ENCODE data around the gene GRHL3. TPM values are rescaled to one million over a fixed set of nuclear protein-coding genes. Genes with fewer than 3 reads are reported as not detected.

GRHL3 gene
- total RNA-seq, 2 experiments from 2014 or later, result not detected

DNA sequence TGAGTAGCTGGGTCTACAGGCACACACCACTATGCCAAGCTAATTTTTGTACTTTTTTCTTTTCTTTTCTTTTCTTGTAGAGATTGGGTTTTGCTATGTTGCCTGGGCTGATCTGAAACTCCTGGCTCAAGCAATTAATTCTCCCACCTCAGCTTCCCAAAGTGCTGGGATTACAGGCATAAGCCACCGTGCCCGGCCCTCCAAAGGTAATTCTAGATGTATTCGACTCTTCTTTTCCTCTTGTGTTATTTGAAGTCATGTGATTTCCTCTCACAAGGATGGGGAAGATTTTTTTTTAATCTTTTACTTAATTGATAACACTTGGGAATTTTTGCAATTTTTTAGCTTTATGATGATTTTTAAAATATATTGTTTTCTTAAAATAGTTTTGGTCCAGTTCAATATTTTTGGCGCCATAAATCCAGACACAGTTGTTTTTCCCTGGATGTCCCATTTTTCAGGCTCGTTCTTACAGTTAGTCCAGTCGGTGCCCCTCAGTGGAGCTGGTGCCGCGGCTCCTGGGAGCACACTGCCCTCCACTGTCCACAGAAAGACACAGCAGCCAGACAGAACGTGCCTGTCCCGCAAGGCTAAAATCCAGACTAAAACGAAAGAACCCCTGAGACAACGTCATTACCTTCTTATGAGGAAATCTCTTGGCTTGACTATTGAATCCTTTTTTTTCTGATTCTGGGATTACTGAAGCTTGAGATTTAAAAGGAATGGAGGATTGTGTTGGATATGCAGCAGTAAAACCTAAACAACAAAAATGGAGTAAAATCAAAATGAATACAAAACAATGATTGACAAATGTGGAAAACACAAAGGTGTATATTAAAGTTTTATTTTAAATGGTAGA, 72.0 kb downstream of the GRHL3 start:
- H3K27me3 Mint-ChIP-seq, result no peaks in the 10 kb centered on the region
- H3K27me3 ChIP-seq (ENCODE audit: control insufficient read depth in 1 of 2, insufficient read depth in 2 of 2, low read length in 2 of 2), result no peaks in the 10 kb centered on the region
- CTCF ChIA-PET, result interaction anchor here (0.7 to 4.3 kb wide), 31 partner anchors 9 to 1971 kb away, joined by 3 to 126 read pairs (median 5); partner anchors contain the start of genes NIPAL3 and STPG1
- H3K4me3 ChIP-seq (ENCODE audit: low read length), result peak overlapping the region; percentile 32
- H3K36me3 Mint-ChIP-seq (ENCODE audit: low read depth), result peaks cover 21% of the 10 kb centered on the region
- peak overlapping the region; percentile 63 to 78 for H3K27ac ChIP-seq (ENCODE audit: low read depth in 1 of 2, low read length in 2 of 2)
- peak overlapping the region; percentile 52 for H3K4me3 Mint-ChIP-seq
- DNase-seq, result peak; percentile 49 to 88 (median 61)
- peak; percentile 77 for ATAC-seq (ENCODE audit: poor library complexity)
- H3K9me3 Mint-ChIP-seq, result no peaks in the 10 kb centered on the region
- POLR2A ChIA-PET, result interaction anchor here (0.5 to 4.4 kb wide), 15 partner anchors 20 to 251 kb away, joined by 3 to 68 read pairs (median 5); partner anchors contain the start of gene NIPAL3
- no peaks in the 10 kb centered on the region for H3K36me3 ChIP-seq (ENCODE audit: insufficient read depth, low read length)
- TF ChIP-seq, protein P1, sequence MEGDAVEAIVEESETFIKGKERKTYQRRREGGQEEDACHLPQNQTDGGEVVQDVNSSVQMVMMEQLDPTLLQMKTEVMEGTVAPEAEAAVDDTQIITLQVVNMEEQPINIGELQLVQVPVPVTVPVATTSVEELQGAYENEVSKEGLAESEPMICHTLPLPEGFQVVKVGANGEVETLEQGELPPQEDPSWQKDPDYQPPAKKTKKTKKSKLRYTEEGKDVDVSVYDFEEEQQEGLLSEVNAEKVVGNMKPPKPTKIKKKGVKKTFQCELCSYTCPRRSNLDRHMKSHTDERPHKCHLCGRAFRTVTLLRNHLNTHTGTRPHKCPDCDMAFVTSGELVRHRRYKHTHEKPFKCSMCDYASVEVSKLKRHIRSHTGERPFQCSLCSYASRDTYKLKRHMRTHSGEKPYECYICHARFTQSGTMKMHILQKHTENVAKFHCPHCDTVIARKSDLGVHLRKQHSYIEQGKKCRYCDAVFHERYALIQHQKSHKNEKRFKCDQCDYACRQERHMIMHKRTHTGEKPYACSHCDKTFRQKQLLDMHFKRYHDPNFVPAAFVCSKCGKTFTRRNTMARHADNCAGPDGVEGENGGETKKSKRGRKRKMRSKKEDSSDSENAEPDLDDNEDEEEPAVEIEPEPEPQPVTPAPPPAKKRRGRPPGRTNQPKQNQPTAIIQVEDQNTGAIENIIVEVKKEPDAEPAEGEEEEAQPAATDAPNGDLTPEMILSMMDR (IDR thresholded peaks at IDR 0.05), result peak; percentile 95
- H3K27ac Mint-ChIP-seq, result peak overlapping the region; percentile 85
- H3K9me3 ChIP-seq (ENCODE audit: control insufficient read depth in 1 of 2, insufficient read depth in 1 of 2, low read length in 2 of 2), result no peaks in the 10 kb centered on the region
- peaks cover 34% of the 10 kb centered on the region for H3K4me1 ChIP-seq (ENCODE audit: insufficient read depth, low read length)
- intact Hi-C loops (cut with DNase I, micrococcal nuclease), result loop anchor here (1.0 to 10.0 kb wide), 6 partner anchors 69 to 444 kb away; no protein-coding TSS in a partner anchor
- peaks cover 42% of the 10 kb centered on the region for H3K4me1 Mint-ChIP-seq (ENCODE audit: low read depth)

DNA sequence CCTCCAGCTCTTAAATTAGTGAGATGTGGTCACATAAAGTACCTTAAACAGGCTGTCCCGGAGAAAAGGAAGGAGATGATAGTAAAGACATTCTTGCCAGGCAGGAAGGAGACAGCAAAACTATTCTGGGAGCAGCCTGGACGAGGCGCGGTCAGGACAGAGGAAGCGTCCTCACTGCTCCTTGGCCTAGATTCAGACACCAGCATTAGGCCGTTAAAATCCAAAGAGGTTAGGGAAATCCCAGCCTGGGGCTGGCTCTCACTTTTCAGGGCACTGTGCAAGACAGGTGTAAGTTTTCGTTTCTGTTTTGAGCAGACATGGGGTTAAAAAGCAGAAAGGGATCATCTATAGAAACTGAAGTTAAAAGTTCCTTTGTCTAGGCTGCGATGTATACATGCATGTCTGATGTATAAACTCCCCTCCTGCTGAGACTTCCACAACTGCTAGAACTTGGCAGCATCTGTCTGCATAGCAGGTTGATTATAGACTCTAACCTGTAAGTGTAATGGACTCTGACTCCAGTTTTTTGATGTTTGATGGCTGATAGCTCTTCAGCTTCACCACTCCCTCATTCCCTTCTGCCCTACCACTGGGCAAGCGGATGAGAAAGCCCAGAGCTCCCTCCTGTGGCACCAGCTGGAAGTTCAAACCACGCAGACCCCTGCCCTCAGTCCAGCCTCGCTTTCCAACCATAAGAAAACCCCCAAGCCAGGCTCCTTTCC, 72.9 kb downstream of the GRHL3 start:
- H3K9me3 ChIP-seq (ENCODE audit: control insufficient read depth in 1 of 2, insufficient read depth in 1 of 2, low read length in 2 of 2), result no peaks in the 10 kb centered on the region
- ATAC-seq (ENCODE audit: poor library complexity), result peak; percentile 79
- Mint-ChIP-seq H3K4me1 (ENCODE audit: low read depth) (peaks cover 42% of the 10 kb centered on the region), H3K4me3 (peak overlapping the region; percentile 52), H3K27ac (peak overlapping the region; percentile 85), H3K9me3 (no peaks in the 10 kb centered on the region), H3K27me3 (no peaks in the 10 kb centered on the region), H3K36me3 (ENCODE audit: low read depth) (peaks cover 14% of the 10 kb centered on the region)
- H3K4me3 ChIP-seq (ENCODE audit: low read length), result peak overlapping the region; percentile 32
- peaks cover 29% of the 10 kb centered on the region for H3K4me1 ChIP-seq (ENCODE audit: insufficient read depth, low read length)
- intact Hi-C loops (cut with DNase I, micrococcal nuclease), result loop anchor here (1.0 to 10.0 kb wide), 8 partner anchors 70 to 443 kb away; no protein-coding TSS in a partner anchor
- no peaks in the 10 kb centered on the region for H3K36me3 ChIP-seq (ENCODE audit: insufficient read depth, low read length)
- ChIA-PET POLR2A (interaction anchor here (0.8 to 4.4 kb wide), 18 partner anchors 15 to 250 kb away, joined by 3 to 68 read pairs (median 4); partner anchors contain the start of genes NIPAL3 and STPG1), CTCF (interaction anchor here (0.7 to 4.3 kb wide), 29 partner anchors 8 to 1970 kb away, joined by 3 to 126 read pairs (median 5); partner anchors contain the start of genes NIPAL3 and STPG1)
- H3K27ac ChIP-seq (ENCODE audit: low read depth in 1 of 2, low read length in 2 of 2), result peak overlapping the region; percentile 63 to 78
- peak; percentile 44 to 84 (median 55) for DNase-seq
- no peaks in the 10 kb centered on the region for H3K27me3 ChIP-seq (ENCODE audit: control insufficient read depth in 1 of 2, insufficient read depth in 2 of 2, low read length in 2 of 2)
- TF ChIP-seq, protein P1 (IDR thresholded peaks at IDR 0.05), result peak; percentile 75

DNA sequence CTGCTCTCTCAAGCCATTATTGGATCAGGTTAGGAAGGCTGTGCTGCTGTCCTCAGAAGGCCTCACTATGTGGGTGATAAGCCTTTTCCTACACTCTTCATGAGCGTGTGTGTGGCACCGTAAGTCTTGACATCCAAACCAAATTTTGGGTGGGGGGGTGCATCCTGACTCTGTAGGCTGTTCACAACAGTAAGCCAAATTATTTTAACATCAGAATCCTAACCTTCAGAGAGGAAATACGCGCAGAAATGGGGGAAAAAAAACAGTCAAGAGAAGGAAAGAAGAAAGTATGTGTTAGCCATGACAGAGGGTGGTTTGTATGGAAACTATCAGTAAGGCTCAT, 73.4 kb downstream of the GRHL3 start:
- DNase-seq (no peak), ATAC-seq (ENCODE audit: poor library complexity) (no peak)
- intact Hi-C loops (cut with DNase I, micrococcal nuclease), result loop anchor here (1.0 to 10.0 kb wide), 7 partner anchors 70 to 442 kb away; no protein-coding TSS in a partner anchor
- Mint-ChIP-seq H3K9me3 (no peaks in the 10 kb centered on the region), H3K27ac (peak overlapping the region; percentile 85), H3K36me3 (ENCODE audit: low read depth) (peaks cover 12% of the 10 kb centered on the region), H3K4me3 (peak overlapping the region; percentile 52), H3K27me3 (no peaks in the 10 kb centered on the region), H3K4me1 (ENCODE audit: low read depth) (peaks cover 42% of the 10 kb centered on the region)
- Histone ChIP-seq H3K36me3 (ENCODE audit: insufficient read depth, low read length) (no peaks in the 10 kb centered on the region), H3K4me3 (ENCODE audit: low read length) (no peak overlapping the region), H3K27ac (ENCODE audit: low read depth in 1 of 2, low read length in 2 of 2) (peak overlapping the region; percentile 35 to 63), H3K9me3 (ENCODE audit: control insufficient read depth in 1 of 2, insufficient read depth in 1 of 2, low read length in 2 of 2) (no peaks in the 10 kb centered on the region), H3K27me3 (ENCODE audit: control insufficient read depth in 1 of 2, insufficient read depth in 2 of 2, low read length in 2 of 2) (no peaks in the 10 kb centered on the region), H3K4me1 (ENCODE audit: insufficient read depth, low read length) (peaks cover 29% of the 10 kb centered on the region)
- ChIA-PET CTCF (interaction anchor here (0.7 to 4.3 kb wide), 18 partner anchors 15 to 438 kb away, joined by 3 to 126 read pairs (median 4); partner anchors contain the start of genes NIPAL3 and STPG1), POLR2A (interaction anchor here (0.8 to 4.4 kb wide), 12 partner anchors 14 to 250 kb away, joined by 3 to 68 read pairs (median 6); partner anchors contain the start of genes NIPAL3, RCAN3 and STPG1)
- TF ChIP-seq, protein P1 (IDR thresholded peaks at IDR 0.05), result no peak

All from CD4-positive, alpha-beta T cell (primary cell).